Muscle of back (tissue), 11 donors: ENCODE data around the gene A4GNT. TPM values are rescaled to one million over a fixed set of nuclear protein-coding genes. Genes with fewer than 3 reads are reported as not detected.
A peak's percentile ranks its signal among the peaks of the same experiment; 100 is the strongest.
"Not testable (repeated sequence)": the region's sequence is repeated elsewhere in the genome, so short reads cannot be mapped to it uniquely, and the experiment has no call there.

ENCODE experiments used
- DNase-seq, 3 donors: peaks; one replicate each; pipeline versions ENCODE4 v3.0.0 to v3.0.0-alpha.2; 2013
- polyA plus RNA-seq, 10 donors: library from polyadenylated mRNA; unstranded; fragments of 120-200 nt; gene quantifications; one replicate each; pipeline ENCODE4 v1.2.1, GENCODE V29; 2013; ENCODE audit not compliant: insufficient read length in 10 of 10

Gene A4GNT
- polyA plus RNA-seq, 10 donors: 0.16 to 0.23 (median 0.22) TPM; not detected in 7

GRCh38 chr3:138119423-138119766 is 12.8 kb downstream of the A4GNT start:
- DNase-seq: no peak

DNA sequence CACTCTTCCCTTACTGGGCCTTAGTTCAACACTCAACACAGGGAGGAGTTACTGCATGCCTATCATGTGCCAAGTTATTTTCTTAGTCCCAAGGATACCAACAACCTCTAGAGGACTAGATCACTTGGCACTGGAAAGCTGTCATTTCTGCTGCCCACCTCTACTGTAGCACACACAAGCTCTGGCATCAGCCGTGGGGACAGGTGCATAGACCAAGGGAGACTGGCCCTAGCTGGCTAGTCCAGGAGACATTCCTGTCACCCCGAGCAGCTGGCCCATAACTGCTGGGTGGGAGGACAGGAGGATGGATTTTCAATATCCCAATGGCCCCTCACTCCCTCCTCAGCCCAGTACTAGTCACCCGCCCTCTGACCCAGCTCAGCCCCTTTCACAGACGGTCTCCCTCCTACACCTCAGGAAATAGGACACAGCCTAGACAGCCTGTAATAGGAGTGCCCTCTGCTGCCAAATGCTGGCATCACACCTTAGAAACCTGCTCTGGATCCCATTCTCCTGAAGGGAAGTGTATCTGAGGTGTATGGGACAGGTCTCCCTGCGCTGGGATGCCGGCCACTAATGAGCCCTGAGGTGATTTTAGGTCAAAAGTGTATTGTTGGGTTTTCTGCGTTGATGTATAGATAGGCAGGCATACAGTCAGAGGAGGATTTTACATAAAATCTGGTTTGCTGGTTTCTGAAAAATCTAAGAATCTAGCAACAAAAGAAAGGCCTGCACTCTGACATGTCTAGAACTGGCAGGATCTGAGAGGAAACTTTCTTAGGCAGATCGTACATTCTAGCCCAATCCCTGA is 13.4 kb downstream of the A4GNT start:
- DNase-seq: peak; percentile 60 to 80 (median 67)

DNA sequence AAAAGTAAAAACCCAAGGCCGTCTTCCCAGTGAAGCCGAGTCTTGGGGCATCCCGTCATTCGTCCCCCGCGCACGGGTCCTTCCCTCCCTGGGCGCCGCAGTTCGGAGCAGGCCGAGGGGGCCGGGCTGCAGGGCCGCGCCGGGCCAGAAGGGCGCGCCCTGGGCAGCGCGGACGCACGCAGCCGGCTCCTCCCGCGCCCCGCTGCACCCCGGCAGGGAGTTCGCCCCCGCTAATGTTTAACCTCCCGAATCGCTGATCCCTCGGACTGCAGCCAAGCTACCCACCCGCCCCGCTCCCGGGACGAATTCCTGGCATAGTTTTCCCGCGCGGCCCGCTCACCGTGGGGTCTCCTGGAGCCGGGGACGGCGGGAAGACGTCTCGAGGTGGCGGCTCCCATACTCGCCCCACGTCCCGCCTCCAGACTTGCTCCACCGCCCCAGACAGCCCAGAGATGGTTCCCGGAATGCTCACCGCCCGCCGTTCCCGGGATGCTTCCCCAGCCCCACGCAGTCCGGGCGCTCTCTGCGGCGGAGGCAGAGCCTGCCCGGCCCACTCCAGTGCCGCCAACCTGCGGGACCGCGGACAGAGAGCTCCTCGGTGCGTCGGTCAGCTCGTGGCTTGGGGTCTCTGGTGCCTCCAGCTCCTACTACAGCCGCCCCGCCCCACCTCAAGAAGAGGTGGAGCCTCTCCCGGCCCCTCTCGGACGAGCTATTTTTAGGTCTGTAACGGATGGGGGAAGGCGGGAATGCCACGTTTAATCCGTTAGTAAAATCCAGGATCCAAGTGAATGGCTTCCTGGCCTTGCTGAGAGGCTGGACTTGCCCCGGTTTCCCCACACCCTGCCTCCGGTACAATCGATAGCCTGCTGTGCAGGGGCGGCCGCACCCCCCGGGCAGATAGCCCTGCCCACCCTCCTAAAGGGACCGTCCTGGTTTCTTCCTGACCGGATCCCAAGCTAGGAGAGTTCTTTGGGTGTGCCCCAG is 16.9 kb downstream of the A4GNT start, which contains the start of gene DZIP1L:
DZIP1L (minus strand) TSS at position 621 of the 984 bp plus-strand sequence. CDS start 11,637 bp downstream, outside the sequence.
- DNase-seq: peak; percentile 83 to 96 (median 84)

DNA sequence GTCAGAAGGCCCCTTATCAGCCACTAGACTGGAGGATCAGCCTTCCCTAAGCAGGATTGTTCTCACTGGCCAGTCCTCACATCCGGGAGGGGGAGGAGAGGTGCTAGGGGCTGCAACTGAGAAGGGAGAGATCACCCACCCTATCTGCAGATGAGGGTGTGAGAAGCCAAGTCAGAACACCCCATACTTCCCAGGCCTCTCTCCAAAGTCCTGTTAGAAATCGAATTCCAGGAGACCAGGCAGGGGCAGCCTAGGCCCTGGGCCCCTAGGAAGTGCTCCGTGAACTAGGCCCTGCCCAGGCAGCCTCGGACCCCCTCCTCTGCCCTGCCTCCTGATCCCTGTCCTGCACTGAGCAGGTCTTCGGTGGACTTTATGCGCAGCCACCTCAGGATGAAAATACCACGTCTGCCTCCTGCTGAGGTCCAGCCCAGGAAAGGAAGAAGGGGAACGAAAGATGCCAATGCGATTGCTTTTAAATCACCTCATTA is 17.7 kb downstream of the A4GNT start:
- DNase-seq: peak in 2 of 3 donors; percentile 10 to 74

DNA sequence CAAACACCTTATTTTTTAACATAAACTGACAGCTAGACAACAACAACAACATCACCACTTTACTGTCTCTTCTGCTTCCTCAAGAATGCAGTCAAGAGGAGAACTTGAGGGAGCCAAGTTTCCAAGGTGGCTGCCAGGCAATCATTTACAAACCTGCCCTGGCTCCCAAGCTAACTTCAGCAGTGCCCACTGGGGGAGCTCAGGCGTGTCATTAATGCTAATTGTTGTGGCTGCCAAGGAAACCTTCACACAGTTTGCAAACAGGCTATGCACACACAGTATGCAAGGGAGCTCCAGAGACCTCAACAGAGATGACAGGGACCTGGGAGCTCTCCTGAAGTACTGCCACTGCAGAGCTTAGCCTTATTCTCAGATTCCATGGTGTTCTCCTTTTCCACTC is 18.9 kb downstream of the A4GNT start:
- no peak for DNase-seq

- no peak for DNase-seq
Observed at GRCh38 chr3:138112362-138112761, 19.8 kb downstream of the A4GNT start.

DNA sequence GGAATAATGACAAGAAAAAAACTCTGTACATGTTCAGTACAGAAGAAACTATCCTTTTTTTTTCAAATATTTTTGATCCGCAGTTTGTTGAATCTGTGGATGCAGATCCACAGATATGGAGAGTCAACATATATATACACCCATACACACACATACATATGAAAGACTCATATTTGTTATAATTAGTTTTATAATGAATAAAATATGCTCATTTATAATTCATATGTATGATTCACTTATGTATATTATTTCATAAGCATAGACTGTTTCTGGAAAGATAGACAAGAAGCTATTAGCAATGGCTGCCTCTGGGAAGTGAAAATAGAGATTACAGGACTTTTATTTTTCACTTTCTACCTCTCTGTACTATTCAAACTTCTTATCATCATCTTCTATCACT is 26.6 kb downstream of the A4GNT start:
- DNase-seq: no peak

- DNase-seq: no peak
Observed at GRCh38 chr3:138103466-138103865, 28.7 kb downstream of the A4GNT start.

DNA sequence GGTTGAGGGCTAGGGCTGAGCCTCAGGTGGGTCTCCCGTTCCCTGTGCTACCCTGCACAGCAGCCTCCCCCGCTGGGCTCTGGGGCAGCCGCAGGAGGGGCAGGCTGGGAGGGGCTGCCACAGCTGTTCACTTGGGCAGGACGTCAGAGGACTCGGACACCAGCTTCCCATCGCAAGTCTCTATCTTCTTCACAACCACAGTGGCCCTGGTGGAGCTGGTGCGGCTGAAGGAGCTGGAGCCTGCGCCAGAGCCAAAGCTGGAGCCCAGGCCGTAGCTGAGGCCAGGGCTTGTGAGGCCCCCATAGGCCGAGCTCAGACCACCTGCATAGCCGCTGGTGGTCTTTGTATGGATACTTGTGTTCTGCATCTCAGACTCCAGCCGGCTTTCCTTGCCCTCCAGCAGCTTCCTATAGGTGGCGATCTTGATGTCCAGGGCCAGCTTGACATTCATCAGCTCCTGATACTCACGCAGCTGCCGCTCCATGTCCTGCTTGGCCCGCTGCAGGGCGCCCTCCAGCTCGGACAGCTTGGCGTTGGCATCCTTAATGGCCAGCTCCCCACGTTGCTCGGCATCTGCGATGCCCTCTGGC is 30.7 kb downstream of the A4GNT start:
- DNase-seq: not testable (repeated sequence)

DNA sequence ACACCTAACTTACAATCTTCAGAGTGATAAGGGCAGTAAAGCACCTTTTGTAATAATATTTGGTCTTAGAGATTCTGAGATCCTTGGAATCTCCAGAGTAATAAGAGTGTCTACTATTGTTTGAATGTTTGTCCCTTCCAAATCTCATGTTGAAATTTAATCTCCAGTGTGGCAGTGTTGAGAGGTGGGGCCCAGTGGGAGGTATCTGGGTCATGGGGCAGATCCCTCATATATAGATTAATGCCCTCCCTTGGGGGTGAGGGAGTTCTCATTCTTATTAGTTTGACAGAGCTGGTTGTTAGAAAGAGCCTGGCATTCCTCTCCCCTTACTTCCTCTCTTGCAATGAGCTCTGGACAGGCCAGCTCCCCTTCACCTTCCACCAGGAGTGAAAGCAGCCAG is 32.8 kb downstream of the A4GNT start:
- DNase-seq: no peak

- no peak for DNase-seq
Observed at GRCh38 chr3:138097192-138098172, 34.7 kb downstream of the A4GNT start.

DNA sequence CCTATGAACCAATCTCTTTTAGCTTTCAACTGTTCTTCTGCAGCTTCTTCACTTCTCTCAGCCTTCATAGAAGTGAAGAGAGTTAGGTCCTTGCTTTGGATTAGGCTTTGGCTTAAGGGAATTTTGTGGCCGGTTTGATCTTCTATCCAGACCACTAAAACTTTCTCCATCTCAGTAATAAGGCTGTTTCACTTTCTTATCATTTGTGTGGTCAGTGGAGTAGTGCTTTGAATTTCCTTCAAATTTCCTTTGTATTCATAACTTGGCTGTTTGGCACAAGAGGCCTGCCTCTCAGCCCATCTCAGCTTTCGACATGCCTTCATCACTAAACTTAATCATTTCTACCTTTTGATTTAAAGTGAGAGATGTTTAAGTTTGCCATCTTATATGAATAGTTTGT is 38.5 kb downstream of the A4GNT start:
- DNase-seq: no peak

- DNase-seq: no peak
Observed at GRCh38 chr3:138092023-138092422, 40.2 kb downstream of the A4GNT start.

GRCh38 chr3:138089091-138089490 is 43.1 kb downstream of the A4GNT start:
- DNase-seq: peak in 1 of 3 donors; percentile 25

- not testable (repeated sequence) for DNase-seq
Observed at GRCh38 chr3:138085745-138086144, 46.4 kb downstream of the A4GNT start.

GRCh38 chr3:138084196-138084595 is 48.0 kb downstream of the A4GNT start:
- no peak for DNase-seq

GRCh38 chr3:138082992-138083386 is 49.2 kb downstream of the A4GNT start:
- DNase-seq: no peak

DNA sequence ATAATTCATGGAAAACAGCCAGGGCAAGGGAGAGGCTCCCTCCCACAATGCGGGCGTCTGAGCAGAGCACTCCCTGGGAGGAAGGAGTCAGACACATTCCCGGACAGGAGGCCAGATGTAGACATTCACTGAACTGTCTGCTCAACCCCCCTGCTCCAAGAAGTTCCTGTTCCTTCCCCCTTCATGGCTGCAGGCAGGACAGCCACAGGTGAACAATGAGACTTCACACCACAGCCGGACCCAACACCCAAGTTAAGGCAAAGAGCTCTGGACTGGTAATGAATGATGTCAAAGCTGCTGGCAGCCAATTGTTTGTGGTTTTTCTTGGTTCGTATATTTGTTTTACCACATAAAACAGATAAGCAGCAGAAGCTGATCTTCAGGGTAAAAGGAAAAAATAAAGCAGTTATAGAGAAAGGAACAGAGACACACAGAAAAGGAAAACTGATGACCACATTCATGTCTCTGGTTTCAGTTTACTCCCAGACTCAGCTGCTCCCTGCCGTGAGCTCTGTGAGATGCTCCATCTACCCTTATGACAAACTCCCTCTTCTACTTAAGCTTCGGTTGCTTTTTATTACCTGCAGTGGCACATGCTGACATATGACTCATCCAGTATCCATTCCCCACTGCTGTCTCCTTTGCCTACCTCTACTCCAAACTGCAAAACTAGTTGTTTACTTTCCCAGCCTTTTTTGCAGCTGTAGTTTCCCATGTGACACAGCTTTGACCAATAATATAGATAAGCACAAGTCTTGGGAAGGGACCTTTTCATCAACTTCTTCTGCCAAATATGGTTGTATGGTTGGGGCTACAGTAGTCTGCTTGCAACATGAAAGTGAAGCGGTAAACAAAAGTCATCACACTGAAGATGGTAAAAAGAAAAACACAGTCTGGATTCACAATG is 49.9 kb downstream of the A4GNT start:
- DNase-seq: peak in 1 of 3 donors; percentile 49

GRCh38 chr3:138081371-138082084 is 50.7 kb downstream of the A4GNT start:
- DNase-seq: peak in 1 of 3 donors; percentile 33
